BE2C (cell line): ENCODE measurements around the gene ADRA1B.

ENCODE experiments used
- DNase-seq: peaks from one replicate; pipeline ENCODE4 v3.0.0-alpha.2; 2020
- H3K27me3 ChIP-seq: fragments of 250-450 bp; sonication (Bioruptor Pico); 2 replicates; pipeline ENCODE4 v1.5.1; 2020; ENCODE audit warnings: mild to moderate bottlenecking
- H3K36me3 ChIP-seq: fragments of 250-450 bp; sonication (Bioruptor Pico); 2 replicates; pipeline ENCODE4 v1.5.1; 2020; ENCODE audit warnings: mild to moderate bottlenecking
- H3K4me1 ChIP-seq: fragments of 250-450 bp; sonication (Bioruptor Pico); 2 replicates; pipeline ENCODE4 v1.5.1; 2020
- H3K4me3 ChIP-seq: 2 replicates; pipeline ENCODE4 v1.5.1; 2011; ENCODE audit warnings: low read depth, low read length
- H3K9me3 ChIP-seq: fragments of 250-450 bp; sonication (Bioruptor Pico); 2 replicates; pipeline ENCODE4 v1.5.1; 2020
- TF ChIP-seq, protein P1 (sequence below): IDR thresholded peaks from 2 replicates; pipeline ENCODE4 v1.5.1; 2012; ENCODE audit warnings: mild to moderate bottlenecking, low read depth, low read length

The ADRA1B gene

DNA sequence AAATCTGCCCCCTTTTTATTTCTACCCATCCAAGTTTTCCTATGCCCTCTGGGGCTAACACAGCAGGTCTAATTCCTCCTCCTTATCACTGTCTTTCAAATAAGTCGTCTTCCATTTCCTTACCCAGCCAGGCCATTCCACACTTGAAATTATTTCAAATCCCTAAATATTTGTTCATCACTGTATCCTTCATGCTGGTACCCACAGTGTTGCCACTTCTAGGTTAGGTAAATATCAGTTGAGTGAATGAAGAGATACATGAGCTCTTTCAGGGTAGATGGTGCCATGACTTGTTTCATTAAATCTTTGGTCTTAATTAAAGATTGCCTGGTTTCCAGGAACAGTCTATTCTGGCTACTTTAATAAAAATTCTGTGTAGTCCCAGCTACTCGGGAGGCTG, 35.6 kb upstream of the ADRA1B start:
- H3K27me3 ChIP-seq, result peaks cover 4% of the 10 kb centered on the region; the same call in 1 of the 2 replicates
- no peaks in the 10 kb centered on the region for H3K9me3 ChIP-seq
- TF ChIP-seq, protein P1, sequence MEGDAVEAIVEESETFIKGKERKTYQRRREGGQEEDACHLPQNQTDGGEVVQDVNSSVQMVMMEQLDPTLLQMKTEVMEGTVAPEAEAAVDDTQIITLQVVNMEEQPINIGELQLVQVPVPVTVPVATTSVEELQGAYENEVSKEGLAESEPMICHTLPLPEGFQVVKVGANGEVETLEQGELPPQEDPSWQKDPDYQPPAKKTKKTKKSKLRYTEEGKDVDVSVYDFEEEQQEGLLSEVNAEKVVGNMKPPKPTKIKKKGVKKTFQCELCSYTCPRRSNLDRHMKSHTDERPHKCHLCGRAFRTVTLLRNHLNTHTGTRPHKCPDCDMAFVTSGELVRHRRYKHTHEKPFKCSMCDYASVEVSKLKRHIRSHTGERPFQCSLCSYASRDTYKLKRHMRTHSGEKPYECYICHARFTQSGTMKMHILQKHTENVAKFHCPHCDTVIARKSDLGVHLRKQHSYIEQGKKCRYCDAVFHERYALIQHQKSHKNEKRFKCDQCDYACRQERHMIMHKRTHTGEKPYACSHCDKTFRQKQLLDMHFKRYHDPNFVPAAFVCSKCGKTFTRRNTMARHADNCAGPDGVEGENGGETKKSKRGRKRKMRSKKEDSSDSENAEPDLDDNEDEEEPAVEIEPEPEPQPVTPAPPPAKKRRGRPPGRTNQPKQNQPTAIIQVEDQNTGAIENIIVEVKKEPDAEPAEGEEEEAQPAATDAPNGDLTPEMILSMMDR, result no peak
- no peaks in the 10 kb centered on the region for H3K36me3 ChIP-seq
- DNase-seq, result no peak
- peaks cover 6% of the 10 kb centered on the region for H3K4me1 ChIP-seq
- H3K4me3 ChIP-seq, result no peak overlapping the region

DNA sequence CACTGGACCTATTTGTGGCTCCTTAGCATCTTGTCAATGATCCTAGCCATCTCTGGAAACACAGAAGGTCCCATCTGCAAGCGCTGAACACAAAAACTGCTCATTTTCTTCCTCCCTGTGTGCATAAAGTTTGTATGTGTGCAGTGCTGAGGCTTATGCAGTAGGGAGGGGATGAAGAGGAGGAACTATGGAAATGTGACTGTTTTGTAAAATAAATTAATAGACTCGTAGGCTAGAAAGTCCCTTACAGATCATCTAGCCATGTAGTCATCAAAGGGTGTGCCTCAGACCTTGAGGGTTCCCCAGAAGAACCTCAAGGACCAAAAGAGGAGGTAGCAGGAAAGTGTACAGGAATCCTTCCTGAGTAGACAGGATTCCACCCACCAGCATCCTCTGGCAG, 34.3 kb upstream of the ADRA1B start:
- Histone ChIP-seq H3K4me3 (no peak overlapping the region), H3K36me3 (no peaks in the 10 kb centered on the region), H3K9me3 (no peaks in the 10 kb centered on the region), H3K27me3 (peaks cover 4% of the 10 kb centered on the region; the same call in 1 of the 2 replicates), H3K4me1 (peaks cover 6% of the 10 kb centered on the region)
- no peak for DNase-seq
- TF ChIP-seq, protein P1, result no peak

DNA sequence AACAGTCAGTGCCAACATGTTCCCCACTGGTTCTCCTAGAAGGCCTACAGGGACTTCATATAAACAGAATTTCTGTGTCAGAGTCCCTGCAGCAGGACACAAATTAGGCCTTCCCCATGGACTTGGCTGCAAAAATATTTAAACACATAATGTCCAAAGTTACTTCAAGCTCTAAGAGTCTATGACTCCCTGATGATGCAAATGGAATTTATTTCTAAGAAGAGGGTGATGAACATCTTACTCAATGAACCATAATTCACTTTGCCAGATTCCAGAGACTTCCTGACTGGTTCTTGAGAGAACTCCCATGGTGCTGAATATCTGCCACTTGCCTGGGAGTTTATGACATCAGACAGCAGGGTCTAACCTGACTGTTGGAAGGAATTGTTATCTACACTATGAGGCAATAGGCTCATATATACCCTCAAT, 32.7 kb upstream of the ADRA1B start:
- H3K4me3 ChIP-seq, result no peak overlapping the region
- H3K9me3 ChIP-seq, result no peaks in the 10 kb centered on the region
- no peak for DNase-seq
- TF ChIP-seq, protein P1, result no peak
- H3K4me1 ChIP-seq, result peaks cover 6% of the 10 kb centered on the region
- peaks cover 4% of the 10 kb centered on the region; the same call in 1 of the 2 replicates for H3K27me3 ChIP-seq
- no peaks in the 10 kb centered on the region for H3K36me3 ChIP-seq

DNA sequence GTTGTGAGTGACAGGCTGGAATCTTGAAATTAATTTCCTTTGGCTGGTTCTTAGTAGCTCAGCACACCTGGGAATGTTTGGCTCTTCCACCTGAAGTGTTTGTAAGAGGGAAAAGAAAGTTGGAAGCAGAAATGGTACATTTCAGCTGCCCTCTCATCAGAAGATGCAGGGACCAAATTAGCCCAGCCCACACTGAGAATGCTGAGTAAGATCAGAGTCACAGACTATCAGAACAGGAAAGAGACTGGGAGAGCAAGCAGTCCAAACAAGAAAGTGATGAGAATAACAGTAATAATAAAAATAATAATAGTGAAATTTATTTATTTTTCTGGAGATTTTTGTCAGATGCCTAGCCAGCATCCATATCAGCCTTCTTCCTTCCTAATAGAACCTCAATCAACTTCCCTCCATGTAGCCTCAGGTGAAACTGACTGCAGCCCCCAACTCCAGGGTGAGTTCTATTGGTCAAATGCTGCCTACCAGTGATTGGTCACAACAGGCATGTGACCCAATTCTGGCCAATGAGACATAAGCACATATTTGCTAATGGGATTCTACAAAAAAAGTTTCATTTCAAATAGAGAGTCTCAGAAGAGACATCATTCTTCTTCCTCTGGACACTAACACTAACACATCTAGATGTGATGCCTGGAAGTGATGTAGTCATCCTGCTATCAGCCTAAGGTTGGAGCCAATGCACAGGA, 31.2 kb upstream of the ADRA1B start:
- Histone ChIP-seq H3K9me3 (no peaks in the 10 kb centered on the region), H3K27me3 (peaks cover 7% of the 10 kb centered on the region), H3K36me3 (no peaks in the 10 kb centered on the region), H3K4me3 (no peak overlapping the region), H3K4me1 (no peaks in the 10 kb centered on the region)
- TF ChIP-seq, protein P1, result no peak
- no peak for DNase-seq

DNA sequence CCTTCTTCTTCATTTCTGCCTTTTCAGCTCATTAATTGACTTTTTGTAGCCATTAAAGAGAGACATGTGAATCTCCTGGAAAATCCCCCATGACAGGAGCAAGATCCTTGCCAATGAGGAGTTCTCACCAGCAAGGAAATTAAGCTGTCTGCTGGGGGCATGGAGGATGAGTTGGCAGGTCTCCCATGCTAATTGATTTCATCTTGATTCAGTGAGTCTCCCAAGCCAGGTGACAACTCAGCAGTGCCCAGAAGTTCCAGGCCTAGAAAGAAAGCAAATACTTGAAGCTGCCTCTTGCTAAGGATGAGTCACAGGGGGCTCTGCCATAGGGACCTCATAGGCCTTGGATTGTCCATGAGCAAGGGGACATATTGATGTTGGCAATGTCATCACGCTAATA, 30.0 kb upstream of the ADRA1B start:
- H3K9me3 ChIP-seq, result no peaks in the 10 kb centered on the region
- TF ChIP-seq, protein P1, result no peak
- no peak overlapping the region for H3K4me3 ChIP-seq
- H3K27me3 ChIP-seq, result peaks cover 7% of the 10 kb centered on the region
- no peak for DNase-seq
- no peaks in the 10 kb centered on the region for H3K4me1 ChIP-seq
- H3K36me3 ChIP-seq, result no peaks in the 10 kb centered on the region

DNA sequence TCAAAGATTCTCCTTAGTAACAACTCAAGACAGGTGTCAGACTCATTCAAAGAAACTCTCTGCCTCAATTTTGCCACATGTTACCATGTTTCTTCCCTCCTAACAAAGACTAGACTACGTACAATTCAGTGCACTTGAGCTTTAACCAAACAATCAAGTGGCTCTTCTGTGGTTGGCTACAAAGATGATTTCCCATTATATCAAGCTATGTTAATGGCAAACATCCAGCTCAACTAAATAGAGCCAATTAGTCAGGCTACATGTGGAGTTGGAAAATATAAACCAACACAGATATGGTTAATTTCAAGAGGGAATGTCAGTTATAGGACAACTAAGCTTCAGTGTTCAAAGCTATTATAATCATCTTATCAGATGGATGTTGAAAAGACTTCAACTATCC, 29.2 kb upstream of the ADRA1B start:
- H3K4me3 ChIP-seq, result no peak overlapping the region
- no peaks in the 10 kb centered on the region for H3K9me3 ChIP-seq
- TF ChIP-seq, protein P1, result no peak
- no peak for DNase-seq
- H3K4me1 ChIP-seq, result no peaks in the 10 kb centered on the region
- H3K27me3 ChIP-seq, result peaks cover 7% of the 10 kb centered on the region
- no peaks in the 10 kb centered on the region for H3K36me3 ChIP-seq
